Measurements from ENCODE around the gene CEP41. TPM values are rescaled to one million over a fixed set of nuclear protein-coding genes. Genes with fewer than 3 reads are reported as not detected.
A peak's percentile ranks its signal among the peaks of the same experiment; 100 is the strongest.

CEP41 gene
- total RNA-seq, 1 donor from 2014 or later = 16.4 TPM

DNA sequence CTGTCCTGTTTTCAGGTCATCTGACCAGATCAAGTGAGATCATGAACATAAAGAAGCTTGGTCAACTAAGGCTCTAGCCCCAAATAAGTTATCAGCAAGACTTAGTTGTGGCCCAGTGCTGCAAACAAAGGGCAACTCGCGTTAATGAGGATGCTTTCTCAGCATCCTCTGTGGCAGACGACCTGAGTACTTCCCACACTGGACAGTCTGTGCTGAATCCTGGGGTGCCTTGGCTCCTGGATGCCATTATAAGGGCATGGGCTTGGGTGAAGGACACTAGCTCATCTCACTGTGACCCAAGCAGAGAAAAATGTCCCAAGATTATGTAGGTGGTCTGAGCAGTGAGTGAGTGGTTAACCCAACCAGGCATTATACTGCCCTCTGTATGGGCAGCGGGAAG, 82.3 kb downstream of the CEP41 start:
- no peak for DNase-seq (ENCODE audit: extremely low spot score, unreplicated experiment)
- TF ChIP-seq, protein P1, sequence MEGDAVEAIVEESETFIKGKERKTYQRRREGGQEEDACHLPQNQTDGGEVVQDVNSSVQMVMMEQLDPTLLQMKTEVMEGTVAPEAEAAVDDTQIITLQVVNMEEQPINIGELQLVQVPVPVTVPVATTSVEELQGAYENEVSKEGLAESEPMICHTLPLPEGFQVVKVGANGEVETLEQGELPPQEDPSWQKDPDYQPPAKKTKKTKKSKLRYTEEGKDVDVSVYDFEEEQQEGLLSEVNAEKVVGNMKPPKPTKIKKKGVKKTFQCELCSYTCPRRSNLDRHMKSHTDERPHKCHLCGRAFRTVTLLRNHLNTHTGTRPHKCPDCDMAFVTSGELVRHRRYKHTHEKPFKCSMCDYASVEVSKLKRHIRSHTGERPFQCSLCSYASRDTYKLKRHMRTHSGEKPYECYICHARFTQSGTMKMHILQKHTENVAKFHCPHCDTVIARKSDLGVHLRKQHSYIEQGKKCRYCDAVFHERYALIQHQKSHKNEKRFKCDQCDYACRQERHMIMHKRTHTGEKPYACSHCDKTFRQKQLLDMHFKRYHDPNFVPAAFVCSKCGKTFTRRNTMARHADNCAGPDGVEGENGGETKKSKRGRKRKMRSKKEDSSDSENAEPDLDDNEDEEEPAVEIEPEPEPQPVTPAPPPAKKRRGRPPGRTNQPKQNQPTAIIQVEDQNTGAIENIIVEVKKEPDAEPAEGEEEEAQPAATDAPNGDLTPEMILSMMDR (IDR thresholded peaks at IDR 0.05) = no peak
- Mint-ChIP-seq H3K36me3 (ENCODE audit: unreplicated experiment) (peaks cover 5% of the 10 kb centered on the region), H3K4me3 (ENCODE audit: unreplicated experiment) (no peak overlapping the region), H3K27me3 (ENCODE audit: unreplicated experiment) (no peaks in the 10 kb centered on the region), H3K9me3 (ENCODE audit: unreplicated experiment) (peaks cover 15% of the 10 kb centered on the region), H3K27ac (ENCODE audit: unreplicated experiment) (no peak overlapping the region), H3K4me1 (ENCODE audit: unreplicated experiment) (peaks cover 43% of the 10 kb centered on the region)

DNA sequence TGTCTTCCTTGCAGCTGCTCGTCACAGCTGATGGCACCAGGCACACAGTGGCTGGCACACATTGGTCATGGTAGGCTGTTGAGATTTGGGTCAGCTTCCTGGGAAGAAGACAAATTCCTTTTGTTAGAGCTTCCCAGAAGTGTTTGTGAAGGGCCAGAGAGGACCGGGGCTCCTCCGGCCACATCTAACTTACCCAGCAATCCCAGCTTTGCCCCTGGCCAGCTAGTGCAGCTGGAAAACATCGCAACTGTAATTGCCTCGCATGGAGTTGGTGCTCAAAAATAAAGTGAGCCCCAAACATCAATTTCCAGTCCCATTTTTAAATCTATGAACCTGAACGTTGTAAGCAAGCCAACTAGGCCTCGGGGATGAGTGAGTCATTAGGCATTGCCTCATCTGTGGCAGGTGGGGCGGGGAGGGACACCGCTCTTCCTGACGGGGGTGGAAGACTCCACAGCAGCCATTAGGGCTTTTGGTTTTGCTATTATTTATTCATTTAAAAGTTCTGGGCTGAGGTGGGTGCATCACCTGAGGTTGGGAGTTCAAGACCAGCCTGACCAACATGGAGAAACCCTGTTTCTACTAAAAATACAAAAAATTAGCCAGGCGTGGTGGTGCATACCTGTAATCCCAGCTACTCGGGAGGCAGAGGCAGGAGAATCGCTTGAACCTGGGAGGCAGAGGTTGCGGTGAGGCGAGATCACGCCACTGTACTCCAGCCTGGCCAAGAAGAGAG, 83.8 kb downstream of the CEP41 start:
- H3K36me3 Mint-ChIP-seq (ENCODE audit: unreplicated experiment) = peaks cover 5% of the 10 kb centered on the region
- peak overlapping the region; percentile 100 for H3K27ac Mint-ChIP-seq (ENCODE audit: unreplicated experiment)
- TF ChIP-seq, protein P1 (IDR thresholded peaks at IDR 0.05) = no peak
- peak overlapping the region; percentile 33 for H3K4me3 Mint-ChIP-seq (ENCODE audit: unreplicated experiment)
- peaks cover 49% of the 10 kb centered on the region for H3K4me1 Mint-ChIP-seq (ENCODE audit: unreplicated experiment)
- H3K9me3 Mint-ChIP-seq (ENCODE audit: unreplicated experiment) = peaks cover 15% of the 10 kb centered on the region
- no peak for DNase-seq (ENCODE audit: extremely low spot score, unreplicated experiment)
- H3K27me3 Mint-ChIP-seq (ENCODE audit: unreplicated experiment) = no peaks in the 10 kb centered on the region

DNA sequence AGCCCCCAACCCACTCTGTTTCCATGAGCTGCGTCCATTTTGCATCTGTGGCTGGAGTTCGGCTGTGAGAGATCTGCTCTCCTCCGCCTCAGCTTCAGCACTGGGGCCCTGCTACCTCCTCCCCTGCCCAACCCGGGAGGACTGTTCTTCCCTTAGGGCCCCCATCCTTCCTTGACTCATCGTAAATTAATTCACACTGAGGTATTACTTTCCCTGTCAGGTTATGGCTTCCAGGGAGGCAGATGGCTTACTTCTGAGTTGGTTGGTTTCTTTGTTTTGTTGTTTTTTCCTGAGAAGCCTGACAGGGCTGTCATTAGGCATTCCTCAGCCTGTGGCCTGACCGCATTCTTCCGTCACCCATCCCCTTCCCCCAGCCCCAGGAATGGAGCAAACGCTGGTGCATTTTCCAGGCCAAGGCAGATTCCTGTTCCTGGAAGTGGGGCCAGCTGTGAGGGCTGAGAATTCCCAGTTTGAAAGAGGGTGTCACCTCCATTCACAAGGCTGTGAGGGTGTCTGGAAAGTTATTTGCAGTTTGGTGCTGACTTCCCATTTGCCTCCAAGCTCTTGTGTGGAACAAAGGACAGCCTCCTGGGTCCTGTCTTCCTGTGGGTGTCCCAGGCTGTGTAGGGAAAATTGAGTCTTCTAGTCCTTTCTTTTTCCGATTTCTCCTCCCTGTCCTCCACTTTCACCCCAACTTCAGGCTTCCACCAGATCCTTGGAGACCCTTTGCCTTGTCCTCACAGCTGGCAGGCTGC, 84.5 kb downstream of the CEP41 start:
- Mint-ChIP-seq H3K27ac (ENCODE audit: unreplicated experiment) (peak overlapping the region; percentile 100), H3K9me3 (ENCODE audit: unreplicated experiment) (peaks cover 15% of the 10 kb centered on the region), H3K4me1 (ENCODE audit: unreplicated experiment) (peaks cover 57% of the 10 kb centered on the region), H3K4me3 (ENCODE audit: unreplicated experiment) (peak overlapping the region; percentile 35), H3K36me3 (ENCODE audit: unreplicated experiment) (peaks cover 5% of the 10 kb centered on the region), H3K27me3 (ENCODE audit: unreplicated experiment) (no peaks in the 10 kb centered on the region)
- TF ChIP-seq, protein P1 (IDR thresholded peaks at IDR 0.05) = no peak
- peak; percentile 94 for DNase-seq (ENCODE audit: extremely low spot score, unreplicated experiment)

DNA sequence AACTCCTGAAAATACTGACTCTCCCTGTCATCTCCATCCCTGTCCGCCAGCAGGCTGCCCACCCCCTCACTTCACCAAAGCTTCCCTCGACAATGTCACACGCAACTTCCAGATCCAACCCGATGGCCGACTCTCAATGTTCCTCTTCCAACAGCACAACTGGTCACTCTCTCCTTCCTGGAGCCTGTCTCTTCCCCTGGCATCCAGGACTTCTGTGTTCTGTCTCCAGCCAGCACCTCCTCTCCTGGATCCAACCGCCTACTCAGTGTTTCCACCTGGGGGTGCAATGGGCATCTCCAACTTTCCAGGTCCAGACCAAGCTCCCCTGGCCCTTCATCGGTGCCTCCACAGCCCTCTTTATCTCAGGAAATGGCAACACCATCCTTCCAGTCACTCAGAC, 87.6 kb downstream of the CEP41 start:
- Mint-ChIP-seq H3K27me3 (ENCODE audit: unreplicated experiment) (no peaks in the 10 kb centered on the region), H3K4me3 (ENCODE audit: unreplicated experiment) (no peak overlapping the region), H3K9me3 (ENCODE audit: unreplicated experiment) (no peaks in the 10 kb centered on the region), H3K36me3 (ENCODE audit: unreplicated experiment) (no peaks in the 10 kb centered on the region), H3K27ac (ENCODE audit: unreplicated experiment) (peak overlapping the region; percentile 90), H3K4me1 (ENCODE audit: unreplicated experiment) (peaks cover 74% of the 10 kb centered on the region)
- no peak for DNase-seq (ENCODE audit: extremely low spot score, unreplicated experiment)
- TF ChIP-seq, protein P1 (IDR thresholded peaks at IDR 0.05) = no peak
